GM20000 (cell line): Measurements from ENCODE around the gene SPACDR.
"Not testable (repeated sequence)": the region's sequence is repeated elsewhere in the genome, so short reads cannot be mapped to it uniquely, and the experiment has no call there.

ENCODE experiments used
- DNase-seq: peaks from one replicate; pipeline ENCODE4 v3.0.0; 2012; ENCODE audit warnings: low spot score
- TF ChIP-seq, protein P1 (sequence below): IDR thresholded peaks from 2 replicates; pipeline ENCODE4 v1.5.1; 2012; ENCODE audit warnings: mild to moderate bottlenecking, control low read depth; ENCODE audit errors: extremely low read depth, missing control alignments

Gene SPACDR, protein sequence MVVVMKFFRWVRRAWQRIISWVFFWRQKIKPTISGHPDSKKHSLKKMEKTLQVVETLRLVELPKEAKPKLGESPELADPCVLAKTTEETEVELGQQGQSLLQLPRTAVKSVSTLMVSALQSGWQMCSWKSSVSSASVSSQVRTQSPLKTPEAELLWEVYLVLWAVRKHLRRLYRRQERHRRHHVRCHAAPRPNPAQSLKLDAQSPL

GRCh38 chr7:100464210-100464660 is at the start of gene SPACDR:
SPACDR (minus strand) TSS chr7:100464260; CDS start chr7:100464025, 235 bp downstream.
- no peak for DNase-seq
- TF ChIP-seq, protein P1, sequence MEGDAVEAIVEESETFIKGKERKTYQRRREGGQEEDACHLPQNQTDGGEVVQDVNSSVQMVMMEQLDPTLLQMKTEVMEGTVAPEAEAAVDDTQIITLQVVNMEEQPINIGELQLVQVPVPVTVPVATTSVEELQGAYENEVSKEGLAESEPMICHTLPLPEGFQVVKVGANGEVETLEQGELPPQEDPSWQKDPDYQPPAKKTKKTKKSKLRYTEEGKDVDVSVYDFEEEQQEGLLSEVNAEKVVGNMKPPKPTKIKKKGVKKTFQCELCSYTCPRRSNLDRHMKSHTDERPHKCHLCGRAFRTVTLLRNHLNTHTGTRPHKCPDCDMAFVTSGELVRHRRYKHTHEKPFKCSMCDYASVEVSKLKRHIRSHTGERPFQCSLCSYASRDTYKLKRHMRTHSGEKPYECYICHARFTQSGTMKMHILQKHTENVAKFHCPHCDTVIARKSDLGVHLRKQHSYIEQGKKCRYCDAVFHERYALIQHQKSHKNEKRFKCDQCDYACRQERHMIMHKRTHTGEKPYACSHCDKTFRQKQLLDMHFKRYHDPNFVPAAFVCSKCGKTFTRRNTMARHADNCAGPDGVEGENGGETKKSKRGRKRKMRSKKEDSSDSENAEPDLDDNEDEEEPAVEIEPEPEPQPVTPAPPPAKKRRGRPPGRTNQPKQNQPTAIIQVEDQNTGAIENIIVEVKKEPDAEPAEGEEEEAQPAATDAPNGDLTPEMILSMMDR, result no peak

DNA sequence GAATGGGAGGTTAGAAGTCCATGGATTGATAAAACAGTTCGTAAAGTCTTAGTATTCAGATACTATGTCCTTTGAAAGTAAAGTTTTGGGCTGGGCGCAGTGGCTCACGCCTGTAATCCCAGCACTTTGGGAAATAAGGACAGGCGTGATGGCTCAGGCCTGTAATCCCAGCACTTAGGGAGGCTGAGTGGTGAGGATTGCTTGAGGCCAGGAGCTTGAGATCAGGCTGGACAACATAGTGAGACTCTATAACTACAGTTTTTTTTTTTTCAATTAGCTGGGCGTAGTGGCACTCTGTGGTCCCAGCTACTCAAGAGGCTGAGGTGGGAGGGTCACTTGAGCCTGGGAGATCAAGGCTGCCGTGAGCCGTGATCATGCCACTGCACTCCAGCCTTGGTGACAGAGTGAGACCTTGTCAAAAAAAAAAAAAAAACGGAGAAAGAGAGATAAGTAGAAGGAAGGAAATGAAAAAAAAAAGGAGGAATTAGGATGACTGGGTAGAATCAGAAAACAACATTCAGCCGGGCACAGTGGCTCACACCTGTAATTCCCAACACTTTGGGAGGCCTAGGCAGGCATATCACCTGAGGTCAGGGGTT is 49.3 kb upstream of the SPACDR start:
- TF ChIP-seq, protein P1, result no peak
- no peak for DNase-seq

- no peak for DNase-seq
- TF ChIP-seq, protein P1, result no peak
These were observed 46.6 kb upstream of the SPACDR start for GRCh38 chr7:100510437-100511239.

- TF ChIP-seq, protein P1, result no peak
- DNase-seq, result no peak
These were observed 45.2 kb upstream of the SPACDR start for GRCh38 chr7:100509231-100509630.

DNA sequence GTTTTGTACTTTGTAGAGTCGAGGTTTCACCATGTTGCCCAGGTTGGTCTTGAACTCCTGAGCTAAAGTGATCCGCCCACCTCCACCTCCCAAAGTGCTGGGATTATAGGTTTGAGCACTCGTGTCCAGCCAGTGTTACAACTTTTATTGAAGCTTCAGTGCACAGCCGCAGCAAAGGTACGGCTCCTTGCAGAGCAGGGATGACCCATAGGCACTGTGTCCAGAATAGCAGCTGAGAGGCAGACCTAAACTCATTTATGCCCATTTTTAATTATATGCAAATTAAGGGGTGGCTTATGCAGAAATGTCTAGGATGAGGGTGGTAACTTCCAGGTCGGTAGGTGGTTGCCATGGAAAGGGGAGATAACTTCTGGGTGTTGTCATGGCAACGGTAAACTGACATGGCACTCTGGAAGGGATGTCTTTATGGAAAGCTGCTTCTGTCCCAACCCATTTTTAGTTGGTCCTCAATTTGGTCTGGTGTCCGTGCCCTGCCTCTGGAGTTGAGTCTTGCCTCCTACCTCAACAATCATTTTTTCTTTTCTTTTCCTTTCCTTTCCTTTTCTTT is 42.4 kb upstream of the SPACDR start:
- TF ChIP-seq, protein P1, result no peak
- DNase-seq, result no peak

- DNase-seq, result no peak
- TF ChIP-seq, protein P1, result no peak
These were observed 41.0 kb upstream of the SPACDR start for GRCh38 chr7:100504887-100505611.

- not testable (repeated sequence) for DNase-seq
These were observed 40.0 kb upstream of the SPACDR start for GRCh38 chr7:100504031-100504430.

DNA sequence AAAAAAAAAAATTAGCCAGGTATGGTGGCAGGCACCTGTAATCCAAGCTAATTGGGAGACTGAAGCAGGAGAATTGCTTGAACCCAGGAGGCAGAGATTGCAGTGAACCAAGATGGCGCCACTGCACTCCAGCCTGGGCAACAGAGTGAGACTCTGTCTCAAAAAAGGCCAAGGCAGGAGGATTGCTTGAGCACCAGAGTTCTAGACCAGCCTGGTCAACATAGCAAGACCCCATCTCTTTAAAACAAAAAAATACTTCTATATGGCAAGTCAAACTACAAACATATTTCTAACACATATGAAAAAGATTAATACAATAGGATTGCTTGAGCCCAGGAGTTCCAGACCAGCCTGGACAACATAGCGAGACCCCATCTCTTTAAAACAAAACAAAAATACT is 36.7 kb upstream of the SPACDR start:
- DNase-seq, result not testable (repeated sequence)
